Peyer's patch (tissue), 4 donors: ENCODE results near the gene ASL. TPM values are rescaled to one million over a fixed set of nuclear protein-coding genes. Genes with fewer than 3 reads are reported as not detected.

Experiments used
- DNase-seq, 3 donors: peaks; one replicate each; pipeline ENCODE4 v3.0.0-alpha.2; 2017 to 2019
- H3K27ac ChIP-seq, 4 donors: fragments of 200-600 bp; sonication (generic); one replicate each; pipeline ENCODE4 v1.5.1; 2016 to 2019
- H3K27me3 ChIP-seq, 2 donors: fragments of 200-600 bp; sonication (generic); one replicate each; pipeline ENCODE4 v1.5.1; 2019
- H3K36me3 ChIP-seq, 3 donors: fragments of 200-600 bp; sonication (generic); one replicate each; pipeline ENCODE4 v1.5.1; 2016 to 2019
- H3K4me1 ChIP-seq, 4 donors: fragments of 200-600 bp; sonication (generic); one replicate each; pipeline ENCODE4 v1.5.1; 2016 to 2019
- H3K4me3 ChIP-seq, 4 donors: fragments of 200-600 bp; sonication (generic); 1 replicate in 3 of 4; 2 replicates in 1 of 4; pipeline ENCODE4 v1.5.1; 2016 to 2019; ENCODE audit warnings: mild to moderate bottlenecking in 1 of 4
- H3K9me3 ChIP-seq, 4 donors: fragments of 200-600 bp; sonication (generic); one replicate each; pipeline ENCODE4 v1.5.1; 2016 to 2019; ENCODE audit warnings: mild to moderate bottlenecking in 1 of 4
- POLR2A ChIP-seq, 2 donors: fragments of 450-650 bp; IDR thresholded peaks; one replicate each; pipeline ENCODE4 v1.5.1; 2017; ENCODE audit warnings: antibody characterized with exemption in 2 of 2, mild to moderate bottlenecking in 2 of 2, moderate library complexity in 2 of 2
- total RNA-seq, 4 donors: library from RNA; depleted of rRNA; stranded (reverse); fragments of >200 nt; gene quantifications; one replicate each; pipeline ENCODE4 v1.1.0, GENCODE V29; 2016
- TF ChIP-seq, protein P1 (sequence below), 6 experiments: fragments of 450-650 bp in 4 of 6; fragments of 200-600 bp in 2 of 6; sonication (generic) in 1 of 6; IDR thresholded peaks; one replicate each; pipeline ENCODE4 v1.5.1; 2017 to 2019; ENCODE audit warnings: antibody characterized with exemption in 6 of 6, mild to moderate bottlenecking in 3 of 6, moderate library complexity in 1 of 6

The ASL gene
- total RNA-seq, 4 donors from 2014 or later = 48.7 to 178 (median 137) TPM

- peaks cover 0 to 6% (median 0%) of the 10 kb centered on the region in 4 donors for H3K4me1 ChIP-seq
- H3K27ac ChIP-seq = no peak overlapping the region
- TF ChIP-seq, protein P1, sequence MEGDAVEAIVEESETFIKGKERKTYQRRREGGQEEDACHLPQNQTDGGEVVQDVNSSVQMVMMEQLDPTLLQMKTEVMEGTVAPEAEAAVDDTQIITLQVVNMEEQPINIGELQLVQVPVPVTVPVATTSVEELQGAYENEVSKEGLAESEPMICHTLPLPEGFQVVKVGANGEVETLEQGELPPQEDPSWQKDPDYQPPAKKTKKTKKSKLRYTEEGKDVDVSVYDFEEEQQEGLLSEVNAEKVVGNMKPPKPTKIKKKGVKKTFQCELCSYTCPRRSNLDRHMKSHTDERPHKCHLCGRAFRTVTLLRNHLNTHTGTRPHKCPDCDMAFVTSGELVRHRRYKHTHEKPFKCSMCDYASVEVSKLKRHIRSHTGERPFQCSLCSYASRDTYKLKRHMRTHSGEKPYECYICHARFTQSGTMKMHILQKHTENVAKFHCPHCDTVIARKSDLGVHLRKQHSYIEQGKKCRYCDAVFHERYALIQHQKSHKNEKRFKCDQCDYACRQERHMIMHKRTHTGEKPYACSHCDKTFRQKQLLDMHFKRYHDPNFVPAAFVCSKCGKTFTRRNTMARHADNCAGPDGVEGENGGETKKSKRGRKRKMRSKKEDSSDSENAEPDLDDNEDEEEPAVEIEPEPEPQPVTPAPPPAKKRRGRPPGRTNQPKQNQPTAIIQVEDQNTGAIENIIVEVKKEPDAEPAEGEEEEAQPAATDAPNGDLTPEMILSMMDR (IDR thresholded peaks at IDR 0.05) = no peak
- TF ChIP-seq POLR2A (IDR thresholded peaks at IDR 0.05) = no peak
- H3K36me3 ChIP-seq = peaks cover 0 to 79% (median 0%) of the 10 kb centered on the region in 3 donors
- H3K9me3 ChIP-seq = no peaks in the 10 kb centered on the region
- no peak overlapping the region for H3K4me3 ChIP-seq
- no peak for DNase-seq
- H3K27me3 ChIP-seq = no peaks in the 10 kb centered on the region
These were observed 7.3 kb downstream of the ASL start for GRCh38 chr7:66082886-66083415.

- TF ChIP-seq, protein P1 (IDR thresholded peaks at IDR 0.05) = no peak
- no peak for TF ChIP-seq POLR2A (IDR thresholded peaks at IDR 0.05)
- H3K4me1 ChIP-seq = no peaks in the 10 kb centered on the region
- DNase-seq = no peak
- H3K36me3 ChIP-seq = peaks cover 0 to 78% (median 0%) of the 10 kb centered on the region in 3 donors
- no peak overlapping the region for H3K4me3 ChIP-seq
- no peak overlapping the region for H3K27ac ChIP-seq
- no peaks in the 10 kb centered on the region for H3K9me3 ChIP-seq
- no peaks in the 10 kb centered on the region for H3K27me3 ChIP-seq
These were observed 8.1 kb downstream of the ASL start for GRCh38 chr7:66083677-66084076.

DNA sequence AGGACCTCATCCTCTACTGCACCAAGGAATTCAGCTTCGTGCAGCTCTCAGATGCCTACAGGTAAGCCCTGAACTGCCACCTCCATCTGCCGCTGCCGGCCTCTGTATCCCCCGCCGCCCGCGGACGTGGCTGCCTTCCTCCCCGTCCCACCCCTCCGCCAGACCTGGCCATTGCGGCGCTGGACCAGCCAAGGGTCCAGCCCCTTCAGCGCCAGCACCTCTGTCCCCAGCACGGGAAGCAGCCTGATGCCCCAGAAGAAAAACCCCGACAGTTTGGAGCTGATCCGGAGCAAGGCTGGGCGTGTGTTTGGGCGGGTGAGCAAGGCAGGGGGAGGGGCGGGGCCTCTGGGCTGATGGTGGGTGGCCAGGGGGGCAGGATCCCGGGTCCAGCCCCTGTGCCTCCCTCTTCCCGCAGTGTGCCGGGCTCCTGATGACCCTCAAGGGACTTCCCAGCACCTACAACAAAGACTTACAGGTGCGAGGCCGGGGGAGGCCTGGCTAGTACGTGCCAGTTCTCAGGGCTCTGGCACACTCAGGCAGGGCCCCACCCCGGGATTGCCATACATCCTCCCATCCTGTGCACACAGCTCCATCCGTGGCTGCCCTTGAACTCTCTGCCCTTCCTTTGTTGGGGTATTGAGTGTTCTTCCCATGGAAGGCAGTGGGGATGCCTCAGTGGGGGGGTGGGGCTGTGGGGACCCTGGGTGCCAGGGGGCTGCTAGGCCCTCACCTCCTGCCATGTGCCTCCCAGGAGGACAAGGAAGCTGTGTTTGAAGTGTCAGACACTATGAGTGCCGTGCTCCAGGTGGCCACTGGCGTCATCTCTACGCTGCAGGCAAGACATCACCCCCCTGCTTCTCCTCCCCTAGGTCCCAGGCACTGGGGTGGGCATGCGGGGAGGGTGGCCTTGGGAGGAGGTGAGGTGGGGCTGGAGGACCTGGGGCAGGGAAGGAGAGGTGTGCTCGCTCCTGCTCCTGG lies 13.5 kb downstream of the ASL start:
- DNase-seq = no peak
- H3K4me1 ChIP-seq = no peaks in the 10 kb centered on the region
- no peak overlapping the region for H3K27ac ChIP-seq
- H3K27me3 ChIP-seq = no peaks in the 10 kb centered on the region
- no peaks in the 10 kb centered on the region for H3K9me3 ChIP-seq
- H3K4me3 ChIP-seq = no peak overlapping the region
- TF ChIP-seq, protein P1 (IDR thresholded peaks at IDR 0.05) = no peak
- TF ChIP-seq POLR2A (IDR thresholded peaks at IDR 0.05) = no peak
- H3K36me3 ChIP-seq = peaks cover 0 to 53% (median 0%) of the 10 kb centered on the region in 3 donors

DNA sequence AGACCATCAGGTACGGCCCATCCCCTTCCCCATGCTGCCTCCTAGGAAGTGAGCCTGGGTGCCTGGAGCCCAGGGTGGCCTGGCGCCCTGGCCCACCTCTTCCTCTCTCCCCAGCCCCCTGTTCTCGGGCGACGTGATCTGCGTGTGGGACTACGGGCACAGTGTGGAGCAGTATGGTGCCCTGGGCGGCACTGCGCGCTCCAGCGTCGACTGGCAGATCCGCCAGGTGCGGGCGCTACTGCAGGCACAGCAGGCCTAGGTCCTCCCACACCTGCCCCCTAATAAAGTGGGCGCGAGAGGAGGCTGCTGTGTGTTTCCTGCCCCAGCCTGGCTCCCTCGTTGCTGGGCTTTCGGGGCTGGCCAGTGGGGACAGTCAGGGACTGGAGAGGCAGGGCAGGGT lies 17.0 kb downstream of the ASL start:
- H3K4me3 ChIP-seq = no peak overlapping the region
- H3K36me3 ChIP-seq = peaks cover 0 to 22% (median 0%) of the 10 kb centered on the region in 3 donors
- TF ChIP-seq POLR2A (IDR thresholded peaks at IDR 0.05) = no peak
- TF ChIP-seq, protein P1 (IDR thresholded peaks at IDR 0.05) = no peak
- no peak for DNase-seq
- H3K4me1 ChIP-seq = no peaks in the 10 kb centered on the region
- H3K27ac ChIP-seq = no peak overlapping the region
- H3K27me3 ChIP-seq = no peaks in the 10 kb centered on the region
- no peaks in the 10 kb centered on the region for H3K9me3 ChIP-seq

GRCh38 chr7:66095010-66095409 lies 19.4 kb downstream of the ASL start:
- H3K9me3 ChIP-seq = no peaks in the 10 kb centered on the region
- DNase-seq = no peak
- H3K4me1 ChIP-seq = peaks cover 0 to 5% (median 0%) of the 10 kb centered on the region in 4 donors
- TF ChIP-seq, protein P1 (IDR thresholded peaks at IDR 0.05) = no peak
- TF ChIP-seq POLR2A (IDR thresholded peaks at IDR 0.05) = no peak
- H3K27me3 ChIP-seq = no peaks in the 10 kb centered on the region
- no peak overlapping the region for H3K27ac ChIP-seq
- no peak overlapping the region for H3K4me3 ChIP-seq
- H3K36me3 ChIP-seq = peaks cover 0 to 11% (median 0%) of the 10 kb centered on the region in 3 donors
